Uterus (tissue), 4 donors: ENCODE data around the gene USP17L22. TPM values are rescaled to one million over a fixed set of nuclear protein-coding genes. Genes with fewer than 3 reads are reported as not detected.
A peak's percentile ranks its signal among the peaks of the same experiment; 100 is the strongest.
"Not testable (repeated sequence)": the region's sequence is repeated elsewhere in the genome, so short reads cannot be mapped to it uniquely, and the experiment has no call there.

ENCODE experiments used
- DNase-seq, 2 donors: peaks; one replicate each; pipeline ENCODE4 v3.0.0-alpha.2; 2019 to 2020
- H3K27ac ChIP-seq, 2 donors: fragments of 200-600 bp; sonication (generic); 1 replicate in 1 of 2; 2 replicates in 1 of 2; pipeline ENCODE4 v1.5.1; 2016 to 2018
- H3K27me3 ChIP-seq, 2 donors: fragments of 200-600 bp; sonication (generic); one replicate each; pipeline ENCODE4 v1.5.1; 2018 to 2019; ENCODE audit warnings: control low read depth in 1 of 2
- H3K36me3 ChIP-seq, 2 donors: fragments of 200-600 bp; sonication (generic); one replicate each; pipeline ENCODE4 v1.5.1; 2019; ENCODE audit warnings: control low read depth in 1 of 2
- H3K4me1 ChIP-seq, 2 donors: fragments of 200-600 bp; sonication (generic); one replicate each; pipeline ENCODE4 v1.5.1; 2018 to 2019; ENCODE audit warnings: control low read depth in 1 of 2
- H3K4me3 ChIP-seq, 2 donors: fragments of 200-600 bp; sonication (generic); 1 replicate in 1 of 2; 2 replicates in 1 of 2; pipeline ENCODE4 v1.5.1; 2018 to 2019; ENCODE audit warnings: mild to moderate bottlenecking in 1 of 2
- H3K9me3 ChIP-seq, 2 donors: fragments of 200-600 bp; sonication (generic); one replicate each; pipeline ENCODE4 v1.5.1; 2019; ENCODE audit warnings: control low read depth in 1 of 2
- intact Hi-C: fragments of 100-400 bp; cut with DNase I; formaldehyde crosslinking; loops from one replicate; pipeline ENCODE4 v1.15.1; 2023; ENCODE audit warnings: low total_unique reads
- total RNA-seq, 4 donors: library from RNA; depleted of rRNA in 3 of 4; stranded (reverse); fragments of >200 nt in 3 of 4; gene quantifications; one replicate each; pipeline versions ENCODE4 v1.1.0 to v1.2.4, GENCODE V29; 2014 to 2023
- donor health status: DM: yes; HTN: yes; CAD: no.

USP17L22 gene
- not detected for total RNA-seq

- H3K27ac ChIP-seq, H3K4me3 ChIP-seq, intact Hi-C loops, H3K27me3 ChIP-seq, H3K4me1 ChIP-seq, H3K36me3 ChIP-seq, H3K9me3 ChIP-seq, DNase-seq: not testable (repeated sequence)
These were observed at the start of gene USP17L22 for GRCh38 chr4:9267319-9267718. Gene USP17L22 (plus strand): TSS chr4:9267619. CDS start chr4:9267619, 0 bp downstream.

DNA sequence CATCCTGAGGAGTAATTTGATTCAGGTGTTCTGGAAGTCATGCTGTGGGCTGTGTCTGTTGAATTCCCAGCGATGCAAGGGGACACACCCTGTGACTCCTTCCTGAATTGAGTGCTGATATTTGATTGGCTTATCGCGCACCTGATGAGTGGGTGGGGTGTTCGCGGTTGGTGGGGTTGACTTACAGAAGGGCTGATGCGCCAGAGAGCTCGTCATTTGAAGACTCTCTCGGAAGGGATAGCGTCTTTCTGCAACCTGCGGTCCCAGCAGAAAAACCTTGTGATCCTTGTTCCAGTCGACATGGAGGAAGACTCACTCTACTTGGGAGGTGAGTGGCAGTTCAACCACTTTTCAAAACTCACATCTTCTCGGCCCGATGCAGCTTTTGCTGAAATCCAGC lies 47.6 kb upstream of the USP17L22 start, which contains the start of gene USP17L12:
USP17L12 (plus strand) TSS at position 301 of the 400 bp plus-strand sequence; CDS start at position 301, 0 bp downstream.
- intact Hi-C loops, H3K36me3 ChIP-seq, H3K4me3 ChIP-seq, H3K27ac ChIP-seq, H3K27me3 ChIP-seq, H3K4me1 ChIP-seq, DNase-seq, H3K9me3 ChIP-seq: not testable (repeated sequence)

- H3K27ac ChIP-seq, H3K36me3 ChIP-seq, H3K27me3 ChIP-seq, H3K9me3 ChIP-seq, H3K4me1 ChIP-seq, intact Hi-C loops, H3K4me3 ChIP-seq, DNase-seq: not testable (repeated sequence)
These were observed 42.8 kb upstream of the USP17L22 start, which contains the start of gene USP17L13 for GRCh38 chr4:9224596-9224995. Gene USP17L13 (plus strand): TSS chr4:9224896. CDS start chr4:9224896, 0 bp downstream.

DNA sequence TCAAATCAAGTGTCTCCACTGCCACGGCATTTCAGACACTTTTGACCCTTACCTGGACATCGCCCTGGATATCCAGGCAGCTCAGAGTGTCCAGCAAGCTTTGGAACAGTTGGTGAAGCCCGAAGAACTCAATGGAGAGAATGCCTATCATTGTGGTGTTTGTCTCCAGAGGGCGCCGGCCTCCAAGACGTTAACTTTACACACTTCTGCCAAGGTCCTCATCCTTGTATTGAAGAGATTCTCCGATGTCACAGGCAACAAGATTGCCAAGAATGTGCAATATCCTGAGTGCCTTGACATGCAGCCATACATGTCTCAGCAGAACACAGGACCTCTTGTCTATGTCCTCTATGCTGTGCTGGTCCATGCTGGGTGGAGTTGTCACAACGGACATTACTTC lies 37.2 kb upstream of the USP17L22 start:
- H3K27ac ChIP-seq, H3K36me3 ChIP-seq, intact Hi-C loops, H3K4me1 ChIP-seq, DNase-seq, H3K4me3 ChIP-seq, H3K27me3 ChIP-seq, H3K9me3 ChIP-seq: not testable (repeated sequence)

GRCh38 chr4:9234085-9234484 lies 33.3 kb upstream of the USP17L22 start, which contains the start of gene USP17L15:
Gene USP17L15 (plus strand): TSS chr4:9234385. CDS start chr4:9234385, 0 bp downstream.
- H3K36me3 ChIP-seq, H3K27me3 ChIP-seq, H3K4me3 ChIP-seq, intact Hi-C loops, DNase-seq, H3K27ac ChIP-seq, H3K4me1 ChIP-seq, H3K9me3 ChIP-seq: not testable (repeated sequence)

DNA sequence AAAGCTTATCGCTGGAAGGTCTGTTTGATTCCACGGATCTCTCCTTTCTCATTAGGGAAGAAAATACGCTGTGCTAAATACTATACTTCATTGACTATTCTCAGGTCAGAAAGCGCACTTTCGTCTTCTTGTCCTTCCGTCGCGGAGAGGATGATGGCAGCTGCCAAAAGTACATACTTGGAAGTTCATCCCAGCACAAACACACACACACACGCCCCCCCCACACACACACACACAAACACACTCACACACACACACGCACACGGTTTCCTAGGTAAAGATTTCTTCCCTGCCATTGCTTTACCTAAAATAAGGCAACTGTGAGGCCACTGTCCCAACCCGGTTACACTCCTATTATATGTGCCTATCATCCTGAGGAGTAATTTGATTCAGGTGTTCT lies 29.0 kb upstream of the USP17L22 start:
- H3K4me3 ChIP-seq, H3K36me3 ChIP-seq, H3K9me3 ChIP-seq, H3K27me3 ChIP-seq, intact Hi-C loops, H3K4me1 ChIP-seq, H3K27ac ChIP-seq: not testable (repeated sequence)
- DNase-seq, result peak in 1 of 2 donors; percentile 5

DNA sequence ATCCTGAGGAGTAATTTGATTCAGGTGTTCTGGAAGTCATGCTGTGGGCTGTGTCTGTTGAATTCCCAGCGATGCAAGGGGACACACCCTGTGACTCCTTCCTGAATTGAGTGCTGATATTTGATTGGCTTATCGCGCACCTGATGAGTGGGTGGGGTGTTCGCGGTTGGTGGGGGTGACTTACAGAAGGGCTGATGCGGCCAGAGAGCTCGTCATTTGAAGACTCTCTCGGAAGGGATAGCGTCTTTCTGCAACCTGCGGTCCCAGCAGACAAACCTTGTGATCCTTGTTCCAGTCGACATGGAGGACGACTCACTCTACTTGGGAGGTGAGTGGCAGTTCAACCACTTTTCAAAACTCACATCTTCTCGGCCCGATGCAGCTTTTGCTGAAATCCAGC lies 23.8 kb upstream of the USP17L22 start, which contains the start of gene USP17L17:
USP17L17 (plus strand) TSS at position 301 of the 400 bp plus-strand sequence; CDS start at position 301, 0 bp downstream.
- H3K36me3 ChIP-seq, H3K27ac ChIP-seq, H3K9me3 ChIP-seq, DNase-seq, H3K4me3 ChIP-seq, H3K4me1 ChIP-seq, H3K27me3 ChIP-seq, intact Hi-C loops: not testable (repeated sequence)

DNA sequence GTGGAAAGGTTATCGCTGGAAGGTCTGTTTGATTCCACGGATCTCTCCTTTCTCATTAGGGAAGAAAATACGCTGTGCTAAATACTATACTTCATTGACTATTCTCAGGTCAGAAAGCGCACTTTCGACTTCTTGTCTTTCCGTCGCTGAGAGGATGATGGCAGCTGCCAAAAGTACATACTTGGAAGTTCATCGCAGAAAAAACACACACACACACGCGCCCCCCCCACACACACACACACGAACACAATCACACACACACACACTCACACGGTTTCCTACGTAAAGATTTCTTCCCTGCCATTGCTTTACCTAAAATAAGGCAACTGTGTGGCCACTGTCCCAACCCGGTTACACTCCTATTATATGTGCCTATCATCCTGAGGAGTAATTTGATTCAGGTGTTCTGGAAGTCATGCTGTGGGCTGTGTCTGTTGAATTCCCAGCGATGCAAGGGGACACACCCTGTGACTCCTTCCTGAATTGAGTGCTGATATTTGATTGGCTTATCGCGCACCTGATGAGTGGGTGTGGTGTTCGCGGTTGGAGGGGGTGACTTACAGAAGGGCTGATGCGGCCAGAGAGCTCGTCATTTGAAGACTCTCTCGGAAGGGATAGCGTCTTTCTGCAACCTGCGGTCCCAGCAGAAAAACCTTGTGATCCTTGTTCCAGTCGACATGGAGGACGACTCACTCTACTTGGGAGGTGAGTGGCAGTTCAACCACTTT lies 19.3 kb upstream of the USP17L22 start, which contains the start of gene USP17L18:
USP17L18 (plus strand) TSS at position 678 of the 728 bp plus-strand sequence; CDS start at position 678, 0 bp downstream.
- H3K4me1 ChIP-seq, intact Hi-C loops, H3K9me3 ChIP-seq, H3K4me3 ChIP-seq, H3K27me3 ChIP-seq, H3K27ac ChIP-seq, H3K36me3 ChIP-seq: not testable (repeated sequence)
- DNase-seq, result peak in 1 of 2 donors; percentile 16

GRCh38 chr4:9253078-9253477 lies 14.3 kb upstream of the USP17L22 start, which contains the start of gene USP17L19:
Gene USP17L19 (plus strand): TSS chr4:9253378. CDS start chr4:9253378, 0 bp downstream.
- H3K4me3 ChIP-seq, H3K9me3 ChIP-seq, DNase-seq, H3K36me3 ChIP-seq, H3K27ac ChIP-seq, H3K27me3 ChIP-seq, intact Hi-C loops, H3K4me1 ChIP-seq: not testable (repeated sequence)

- H3K27ac ChIP-seq, H3K4me3 ChIP-seq, H3K36me3 ChIP-seq, H3K9me3 ChIP-seq, H3K4me1 ChIP-seq, intact Hi-C loops, H3K27me3 ChIP-seq, DNase-seq: not testable (repeated sequence)
These were observed 9.6 kb upstream of the USP17L22 start, which contains the start of gene USP17L20 for GRCh38 chr4:9257824-9258223. Gene USP17L20 (plus strand): TSS chr4:9258124. CDS start chr4:9258124, 0 bp downstream.

- H3K27ac ChIP-seq, intact Hi-C loops, H3K4me1 ChIP-seq, H3K9me3 ChIP-seq, DNase-seq, H3K36me3 ChIP-seq, H3K27me3 ChIP-seq, H3K4me3 ChIP-seq: not testable (repeated sequence)
These were observed 4.8 kb upstream of the USP17L22 start, which contains the start of gene USP17L21 for GRCh38 chr4:9262572-9262971. Gene USP17L21 (plus strand): TSS chr4:9262872. CDS start chr4:9262872, 0 bp downstream.

DNA sequence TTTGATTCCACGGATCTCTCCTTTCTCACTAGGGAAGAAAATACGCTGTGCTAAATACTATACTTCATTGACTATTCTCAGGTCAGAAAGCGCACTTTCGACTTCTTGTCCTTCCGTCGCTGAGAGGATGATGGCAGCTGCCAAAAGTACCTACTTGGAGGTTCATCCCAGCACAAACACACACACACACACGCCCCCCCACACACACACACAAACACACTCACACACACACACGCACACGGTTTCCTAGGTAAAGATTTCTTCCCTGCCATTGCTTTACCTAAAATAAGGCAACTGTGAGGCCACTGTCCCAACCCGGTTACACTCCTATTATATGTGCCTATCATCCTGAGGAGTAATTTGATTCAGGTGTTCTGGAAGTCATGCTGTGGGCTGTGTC lies 4.3 kb downstream of the USP17L22 start:
- H3K4me3 ChIP-seq, H3K27ac ChIP-seq, H3K36me3 ChIP-seq, intact Hi-C loops, H3K4me1 ChIP-seq, H3K9me3 ChIP-seq, H3K27me3 ChIP-seq: not testable (repeated sequence)
- peak; percentile 21 to 46 for DNase-seq
